Ishikawa (cell line): Measurements from ENCODE around the gene ASS1.

Experiments
- CEBPB ChIP-seq: IDR thresholded peaks from 2 replicates; pipeline ENCODE4 v1.6.1; 2012
- CREB1 ChIP-seq: IDR thresholded peaks from 2 replicates; pipeline ENCODE4 v1.6.1; 2012; ENCODE audit warnings: low read depth
- EGR1 ChIP-seq: IDR thresholded peaks from 2 replicates; pipeline ENCODE4 v1.6.1; 2012
- EP300 ChIP-seq: IDR thresholded peaks from 2 replicates; pipeline ENCODE4 v1.6.1; 2012; ENCODE audit warnings: borderline replicate concordance
- FOXM1 ChIP-seq: IDR thresholded peaks from 2 replicates; pipeline ENCODE4 v1.6.1; 2012; ENCODE audit warnings: low read depth, borderline replicate concordance
- MAX ChIP-seq: IDR thresholded peaks from 2 replicates; pipeline ENCODE4 v1.6.1; 2012
- NFIC ChIP-seq: IDR thresholded peaks from 2 replicates; pipeline ENCODE4 v1.6.1; 2012
- RAD21 ChIP-seq: IDR thresholded peaks from 2 replicates; pipeline ENCODE4 v1.6.1; 2012; ENCODE audit warnings: low read depth
- REST ChIP-seq: IDR thresholded peaks from 2 replicates; pipeline ENCODE4 v1.6.1; 2012; ENCODE audit warnings: low read depth, mild to moderate bottlenecking
- TAF1 ChIP-seq: IDR thresholded peaks from 2 replicates; pipeline ENCODE4 v1.6.1; 2012; ENCODE audit warnings: low read depth, mild to moderate bottlenecking
- TCF12 ChIP-seq: IDR thresholded peaks from 2 replicates; pipeline ENCODE4 v1.6.1; 2012; ENCODE audit warnings: low read depth
- TEAD4 ChIP-seq: IDR thresholded peaks from 2 replicates; pipeline ENCODE4 v1.6.1; 2012
- USF1 ChIP-seq: IDR thresholded peaks from 2 replicates; pipeline ENCODE4 v1.6.1; 2012
- YY1 ChIP-seq: IDR thresholded peaks from 2 replicates; pipeline ENCODE4 v1.6.1; 2012; ENCODE audit warnings: low read depth
- ZBTB7A ChIP-seq: IDR thresholded peaks from 2 replicates; pipeline ENCODE4 v1.6.1; 2012; ENCODE audit warnings: low read depth

ASS1 gene

GRCh38 chr9:130543368-130543767 lies 98.6 kb downstream of the ASS1 start:
- TF ChIP-seq EP300 (no peak), ZBTB7A (no peak), CEBPB (no peak), TEAD4 (no peak), FOXM1 (no peak), USF1 (no peak), REST (no peak), YY1 (no peak), MAX (no peak), TAF1 (no peak), NFIC (no peak)

GRCh38 chr9:130543859-130544258 lies 99.1 kb downstream of the ASS1 start:
- no peak for TF ChIP-seq RAD21
- TF ChIP-seq TAF1 = no peak

GRCh38 chr9:130544364-130544763 lies 99.6 kb downstream of the ASS1 start:
- no peak for TF ChIP-seq TCF12
- TF ChIP-seq EGR1 = no peak
- TF ChIP-seq USF1 = no peak
- no peak for TF ChIP-seq TEAD4
- TF ChIP-seq RAD21 = no peak
- no peak for TF ChIP-seq ZBTB7A
- no peak for TF ChIP-seq EP300
- TF ChIP-seq CREB1 = no peak

GRCh38 chr9:130548103-130548502 lies 103.3 kb downstream of the ASS1 start:
- TF ChIP-seq CREB1 = no peak
- TF ChIP-seq RAD21 = no peak
- TF ChIP-seq CEBPB = no peak
- no peak for TF ChIP-seq ZBTB7A
- no peak for TF ChIP-seq MAX
- no peak for TF ChIP-seq TEAD4
- no peak for TF ChIP-seq YY1
- TF ChIP-seq TAF1 = no peak
- no peak for TF ChIP-seq NFIC
- no peak for TF ChIP-seq USF1
- TF ChIP-seq EGR1 = no peak
- no peak for TF ChIP-seq EP300
- TF ChIP-seq TCF12 = no peak
- no peak for TF ChIP-seq REST
- no peak for TF ChIP-seq FOXM1

GRCh38 chr9:130549093-130549735 lies 104.5 kb downstream of the ASS1 start:
- no peak for TF ChIP-seq REST
- peak; percentile 97 for TF ChIP-seq USF1
- TF ChIP-seq TAF1 = no peak
